K562 (cell line): ENCODE data around the gene C4orf17. TPM values are rescaled to one million over a fixed set of nuclear protein-coding genes. Genes with fewer than 3 reads are reported as not detected.
"Not testable (repeated sequence)": the region's sequence is repeated elsewhere in the genome, so short reads cannot be mapped to it uniquely, and the experiment has no call there.

Experiments
- ATAC-seq: fragments of 200-7000 bp; cut with Tn5 transposase; 3 replicates; pipeline ENCODE4 v1.9.1; 2020; ENCODE audit warnings: moderate library complexity
- BruUV-seq: library from RNA; stranded (reverse); fragments of 400-500 nt; replicated peaks from 2 replicates; lab custom pipeline; 2021; lab: Mats Ljungman, UMichigan
- CTCF ChIA-PET: fragments of 300-600 bp; formaldehyde crosslinking; extraction: SDS; loops from one replicate; lab custom pipeline; 2021; ENCODE audit warnings: low intra/inter-chr PET ratio; lab: Yijun Ruan, JAX
- POLR2A ChIA-PET: fragments of 300-600, 350-650 bp; sonication (Branson Sonifier 250); formaldehyde crosslinking; extraction: SDS; loops from one replicate; lab custom pipeline; 2021; ENCODE audit warnings: antibody characterized with exemption, inconsistent platforms; lab: Yijun Ruan, JAX
- DNase-seq, 4 experiments: peaks; one replicate each; pipeline versions ENCODE4 v3.0.0 to v3.0.0-alpha.2; 2011 to 2018; ENCODE audit warnings: low spot score in 3 of 4, mixed read lengths in 3 of 4; ENCODE audit errors: extremely low read depth in 1 of 4
- FAIRE-seq: peaks from 2 replicates; lab custom pipeline; 2011; peaks lifted over from hg19 to GRCh38; lab: Jason Lieb, UNC
- H2AFZ ChIP-seq: 2 replicates; pipeline ENCODE4 v1.6.0; 2011; ENCODE audit warnings: low read depth, low read length, control low read depth, inconsistent platforms
- H3K27ac ChIP-seq: fragments of 200-600 bp; 3 replicates; pipeline ENCODE4 v1.8.0; 2011; ENCODE audit warnings: low read depth, mild to moderate bottlenecking, control low read depth, inconsistent platforms, low read length, moderate library complexity, mixed read lengths; ENCODE audit errors: extremely low read depth
- H3K27me3 ChIP-seq, 2 experiments: fragments of 300-600 bp in 1 of 2; 2 replicates in 1 of 2; 3 replicates in 1 of 2; pipeline versions ENCODE4 v1.6.0 to v1.8.0; 2011; ENCODE audit warnings: inconsistent platforms in 2 of 2, low read length in 2 of 2, mild to moderate bottlenecking in 1 of 2, mixed read lengths in 1 of 2, moderate library complexity in 1 of 2; ENCODE audit not compliant: control insufficient read depth in 2 of 2, insufficient read depth in 2 of 2
- H3K36me3 ChIP-seq: fragments of 300-600 bp; 3 replicates; pipeline ENCODE4 v1.8.0; 2011; ENCODE audit warnings: mild to moderate bottlenecking, low read length, inconsistent platforms; ENCODE audit not compliant: control insufficient read depth, insufficient read depth
- H3K4me1 ChIP-seq, 2 experiments: fragments of 200-600 bp in 1 of 2; replicated peaks in 1 of 2; 2 replicates in 1 of 2; 3 replicates in 1 of 2; pipeline versions ENCODE4 v1.5.1 to v1.8.0; 2011; ENCODE audit warnings: inconsistent platforms in 2 of 2, low read length in 2 of 2, mild to moderate bottlenecking in 1 of 2, mixed read lengths in 1 of 2, moderate library complexity in 1 of 2; ENCODE audit not compliant: control insufficient read depth in 2 of 2, insufficient read depth in 2 of 2
- H3K4me2 ChIP-seq: 2 replicates; pipeline ENCODE4 v1.6.1; 2011; ENCODE audit warnings: low read length, control low read depth, inconsistent platforms, mixed read lengths; ENCODE audit not compliant: insufficient read depth
- H3K4me3 ChIP-seq: fragments of 200-600 bp; sonication (generic), shearing (Covaris generic); 2 replicates; pipeline ENCODE4 v1.5.1; 2016; ENCODE audit warnings: control low read depth, inconsistent platforms
- H3K79me2 ChIP-seq: fragments of 200-600 bp; 3 replicates; pipeline ENCODE4 v1.8.0; 2011; ENCODE audit warnings: low read length, inconsistent platforms; ENCODE audit not compliant: control insufficient read depth, insufficient read depth
- H3K9ac ChIP-seq, 2 experiments: 2 replicates each; pipeline versions ENCODE4 v1.6.0 to v1.6.1; 2011; ENCODE audit warnings: low read depth in 2 of 2, low read length in 2 of 2, control low read depth in 1 of 2, inconsistent platforms in 1 of 2, mild to moderate bottlenecking in 1 of 2, mixed read lengths in 1 of 2; ENCODE audit not compliant: insufficient read depth in 1 of 2
- H3K9me1 ChIP-seq: one replicate; pipeline ENCODE4 v1.6.0; 2011; ENCODE audit warnings: inconsistent platforms, mild to moderate bottlenecking, low read length, moderate library complexity; ENCODE audit not compliant: control insufficient read depth, insufficient read depth
- H3K9me3 ChIP-seq: replicated peaks from 2 replicates; pipeline ENCODE4 v1.5.1; 2011; ENCODE audit warnings: low read depth, low read length, inconsistent platforms; ENCODE audit not compliant: control insufficient read depth, insufficient read depth
- H4K20me1 ChIP-seq: replicated peaks from 2 replicates; pipeline ENCODE4 v1.6.1; 2011; ENCODE audit warnings: low read length, inconsistent platforms, mixed read lengths; ENCODE audit not compliant: control insufficient read depth, insufficient read depth
- ARID3A ChIP-seq: IDR thresholded peaks from 2 replicates; pipeline ENCODE4 v1.6.1; 2012; ENCODE audit warnings: low read depth, low read length, improper control_type of control experiment, borderline replicate concordance
- CCNT2 ChIP-seq: IDR thresholded peaks from 2 replicates; pipeline ENCODE4 v1.6.1; 2011; ENCODE audit warnings: borderline replicate concordance, low read depth, mild to moderate bottlenecking, moderate library complexity, mixed read lengths, low read length; ENCODE audit not compliant: insufficient read length; ENCODE audit errors: extremely low read depth
- CREB5 ChIP-seq: fragments of 250-450 bp; sonication (Bioruptor Pico); IDR thresholded peaks from 2 replicates; pipeline ENCODE4 v1.5.0; 2020; ENCODE audit warnings: mild to moderate bottlenecking
- FOXP1 ChIP-seq: sonication (generic); formaldehyde crosslinking; IDR thresholded peaks from 2 replicates; pipeline ENCODE4 v1.8.0; 2022; ENCODE audit warnings: mild to moderate bottlenecking, missing genetic modification reagents
- HMG20B ChIP-seq: fragments of 250-450 bp; sonication (Bioruptor Pico); IDR thresholded peaks from 2 replicates; pipeline ENCODE4 v1.5.0; 2021; ENCODE audit warnings: mild to moderate bottlenecking
- KHSRP ChIP-seq: fragments of 450-650 bp; IDR thresholded peaks from 2 replicates; pipeline ENCODE4 v1.6.1; 2017
- NCOA1 ChIP-seq: fragments of 450-650 bp; IDR thresholded peaks from 2 replicates; pipeline ENCODE4 v1.6.1; 2016; ENCODE audit warnings: low read depth
- NR2F6 ChIP-seq: fragments of 450-650 bp; formaldehyde crosslinking; IDR thresholded peaks from 2 replicates; pipeline ENCODE4 v1.4.0; 2020; ENCODE audit warnings: mild to moderate bottlenecking
- ZC3H4 ChIP-seq: sonication (generic); formaldehyde crosslinking; IDR thresholded peaks from 2 replicates; pipeline ENCODE4 v1.9.0; 2021; ENCODE audit warnings: missing genetic modification reagents, borderline replicate concordance
- ZNF347 ChIP-seq: fragments of 450-650 bp; formaldehyde crosslinking; IDR thresholded peaks from 2 replicates; pipeline ENCODE4 v1.4.0; 2020; ENCODE audit warnings: low read depth, mild to moderate bottlenecking, moderate library complexity
- WGBS: fragments of 100-300 bp; shearing (Covaris generic); methylation state at CpG from one replicate; pipeline ENCODE4 v1.1.6; 2016; ENCODE audit warnings: low coverage, mixed read lengths; ENCODE audit not compliant: insufficient coverage; ENCODE audit errors: missing lambda C conversion rate; 5-methylcytosine and 5-hydroxymethylcytosine counted together
- in situ Hi-C: fragments of 300-500 bp; cut with MboI; formaldehyde crosslinking; loops from 4 replicates; pipeline ENCODE4 v1.15.0; 2018; ENCODE audit warnings: inconsistent platforms, mixed read lengths
- intact Hi-C: fragments of 100-400 bp; cut with micrococcal nuclease; formaldehyde crosslinking; loops from 2 replicates; pipeline ENCODE4 v1.14.2; 2022
- polyA plus RNA-seq, 8 experiments: library from polyadenylated mRNA; depleted of rRNA in 4 of 8; stranded (reverse) in 5 of 8; unstranded in 3 of 8; fragments of >200 nt; fragmentation: Nextera tagmentation in 2 of 8; fragmentation: Illumina TruSeq in 1 of 8; extraction: Ambion mirVana in 2 of 8; extraction: Trizol in 1 of 8; gene quantifications; 2 replicates each; pipeline versions ENCODE4 v1.2.1 to v1.2.3, GENCODE V29; 2011 to 2014; ENCODE audit warnings: inconsistent platforms in 1 of 8, missing spikeins in 1 of 8
- total RNA-seq, 7 experiments: library from RNA; depleted of rRNA in 6 of 7; stranded (reverse); fragments of >200 nt in 6 of 7; fragmentation: Illumina TruSeq in 2 of 7; extraction: Trizol in 2 of 7; gene quantifications; 2 replicates each; pipeline versions ENCODE4 v1.2.1 to v1.2.3, GENCODE V29; 2011 to 2021; ENCODE audit warnings: low replicate concordance in 1 of 7

C4orf17 gene
- total and polyA plus RNA-seq, 9 of the 15 experiments (the other 6 are each of a cell fraction or from before 2014, with no cell fraction given): not detected

GRCh38 chr4:99529956-99530355 is 19.1 kb downstream of the C4orf17 start (continued):
- TF ChIP-seq HMG20B (CRISPR knock-in tag) (no peak), NCOA1 (no peak), ZC3H4 (no peak), NR2F6 (no peak), CCNT2 (no peak)
- TF ChIP-seq, all 486 proteins: peak for 0

- H3K4me2 ChIP-seq, H3K4me3 ChIP-seq, H3K9ac ChIP-seq, H3K27me3 ChIP-seq, H3K9me1 ChIP-seq, CTCF ChIA-PET, FAIRE-seq, H2AFZ ChIP-seq, ATAC-seq, H3K27ac ChIP-seq, H4K20me1 ChIP-seq, BruUV-seq, H3K79me2 ChIP-seq, H3K4me1 ChIP-seq, DNase-seq, intact Hi-C loops, POLR2A ChIA-PET, in situ Hi-C loops, H3K36me3 ChIP-seq, H3K9me3 ChIP-seq: not testable (repeated sequence)
- 0% methylated on average over 3 of the region's 3 CpGs for WGBS
Observed at GRCh38 chr4:99534699-99535098, 23.9 kb downstream of the C4orf17 start.

- no peak for DNase-seq
- ChIA-PET CTCF (no interaction called here), POLR2A (no interaction called here)
- no peaks in the 10 kb centered on the region for H3K4me1 ChIP-seq
- intact Hi-C loops: no loop called here
- no peak for FAIRE-seq
- H3K27me3 ChIP-seq: no peaks in the 10 kb centered on the region
- no peak overlapping the region for H3K27ac ChIP-seq
- no peak overlapping the region for H3K4me2 ChIP-seq
- no peak overlapping the region for H3K4me3 ChIP-seq
- no TSS peak for BruUV-seq
- WGBS: 0% methylated on average over 2 of the region's 2 CpGs
- ATAC-seq: no peak
- in situ Hi-C loops: no loop called here
- H2AFZ ChIP-seq: no peak overlapping the region
- H3K36me3 ChIP-seq: no peaks in the 10 kb centered on the region
- TF ChIP-seq FOXP1 (CRISPR knock-in tag): no peak
- no peak for TF ChIP-seq KHSRP
- no peak for TF ChIP-seq ZNF347 (CRISPR knock-in tag)
- no peak for TF ChIP-seq CREB5 (CRISPR knock-in tag)
- no peak for TF ChIP-seq ARID3A
- H3K9me3 ChIP-seq: no peaks in the 10 kb centered on the region
- no peaks in the 10 kb centered on the region for H4K20me1 ChIP-seq
- H3K79me2 ChIP-seq: no peaks in the 10 kb centered on the region
- no peaks in the 10 kb centered on the region for H3K9me1 ChIP-seq
- no peak overlapping the region for H3K9ac ChIP-seq
Observed at GRCh38 chr4:99536271-99536670, 25.4 kb downstream of the C4orf17 start.
